IPS DF 4.7 (cell line): Measurements from ENCODE around the gene DDX42.
"Not testable (repeated sequence)": the region's sequence is repeated elsewhere in the genome, so short reads cannot be mapped to it uniquely, and the experiment has no call there.

Experiments used
- DNase-seq: peaks from one replicate; pipeline ENCODE4 v3.0.0-alpha.2; 2013; ENCODE audit warnings: low spot score; ENCODE audit errors: extremely low read depth

Gene DDX42

GRCh38 chr17:63837480-63837879, 63.5 kb downstream of the DDX42 start:
- no peak for DNase-seq

DNA sequence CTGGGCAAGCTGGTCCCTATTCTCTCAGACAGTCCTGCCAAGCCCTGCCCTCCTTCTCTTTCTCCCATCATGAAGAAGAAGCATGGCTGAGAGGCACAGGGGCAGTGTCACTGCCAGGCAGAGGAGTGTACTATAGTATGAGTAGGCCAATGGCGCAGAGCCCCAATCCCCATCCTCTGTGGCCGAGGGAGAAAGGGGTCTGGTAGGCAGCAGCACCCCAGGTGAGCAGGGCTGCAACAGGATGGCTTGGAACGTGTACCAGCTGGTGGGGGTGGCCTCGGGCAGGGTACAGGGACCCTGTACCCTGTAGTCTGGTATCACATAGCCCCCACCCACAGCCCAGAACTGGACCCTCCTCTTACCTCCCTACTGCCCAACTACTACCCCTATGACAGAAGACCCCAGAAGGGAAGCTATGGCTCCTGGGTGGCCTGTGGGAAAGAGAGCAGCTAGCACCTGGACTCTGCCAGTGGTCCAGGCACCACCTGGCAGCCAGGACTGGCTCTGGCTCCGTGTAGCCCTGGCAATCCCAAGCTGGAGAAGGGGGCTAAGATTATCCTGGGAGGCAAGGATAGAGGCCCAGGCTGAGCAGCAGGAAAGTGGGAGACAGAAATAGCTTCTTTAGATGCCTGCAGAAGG, 64.1 kb downstream of the DDX42 start:
- DNase-seq: no peak

- no peak for DNase-seq
Measured at GRCh38 chr17:63838631-63839171, 64.7 kb downstream of the DDX42 start.

GRCh38 chr17:63840591-63841349, 66.8 kb downstream of the DDX42 start:
- DNase-seq: no peak

DNA sequence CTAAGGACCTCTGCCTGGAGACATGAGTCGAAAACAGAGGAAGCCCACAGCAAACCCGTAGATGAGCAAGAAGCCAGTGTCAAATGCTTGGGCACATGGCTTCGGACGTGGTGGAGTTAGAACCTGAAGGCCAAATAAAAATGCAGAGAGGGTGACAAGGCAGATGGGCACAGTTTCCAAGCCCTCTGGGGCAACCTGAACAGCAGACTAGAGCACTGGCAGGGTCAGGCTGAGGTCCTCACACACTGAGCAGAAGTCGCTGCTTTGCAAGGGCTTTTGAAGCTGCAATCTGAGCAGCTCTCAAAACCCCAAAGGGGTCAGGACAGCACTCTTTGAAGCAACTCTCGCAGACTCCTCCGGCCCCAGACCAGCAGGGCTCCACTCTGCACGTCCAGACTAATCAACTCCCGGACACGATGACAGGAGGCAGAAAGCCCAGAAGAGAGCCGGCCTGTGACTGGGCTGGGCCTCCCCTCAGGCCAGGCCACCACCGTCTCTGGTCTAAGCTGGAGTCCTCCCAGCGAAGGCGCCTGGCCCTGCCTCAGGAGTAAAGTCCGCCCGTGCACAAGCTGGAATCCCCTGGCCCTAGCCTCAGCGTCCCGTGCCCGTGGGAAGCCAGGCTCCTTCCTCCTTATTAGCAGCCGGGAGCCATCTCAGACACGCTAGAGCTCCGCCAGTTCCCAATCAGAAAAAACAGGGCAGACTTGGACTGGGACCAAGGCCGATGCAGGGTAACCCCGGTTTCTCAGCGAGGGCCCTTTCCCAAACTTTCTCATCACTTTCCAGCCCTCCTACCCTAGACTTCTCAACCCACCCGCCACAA, 67.6 kb downstream of the DDX42 start:
- no peak for DNase-seq

DNA sequence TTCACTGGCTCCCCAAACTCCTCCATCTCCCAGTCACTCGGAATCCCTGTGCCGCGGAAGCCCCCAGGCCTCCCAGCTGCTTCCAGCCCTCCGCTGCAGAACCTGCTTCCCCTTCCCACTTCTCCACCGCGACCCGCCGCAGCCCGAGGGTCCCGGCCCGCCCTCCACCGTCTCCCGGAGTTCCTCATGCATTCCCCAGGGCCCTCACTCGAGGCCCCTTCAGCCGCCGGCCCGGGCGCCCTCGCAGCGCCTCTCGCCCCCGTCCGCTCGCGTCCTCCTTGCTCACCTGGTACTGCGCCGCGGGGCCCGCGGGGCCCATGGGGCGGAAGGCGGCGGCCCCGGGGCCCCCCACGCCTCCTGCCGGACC, 68.2 kb downstream of the DDX42 start:
- DNase-seq: no peak

GRCh38 chr17:63842540-63843386, 68.8 kb downstream of the DDX42 start, which contains the start of gene SMARCD2:
Gene SMARCD2 (minus strand): TSS chr17:63842685. CDS start chr17:63842674, 11 bp downstream.
- peak; percentile 82 for DNase-seq

DNA sequence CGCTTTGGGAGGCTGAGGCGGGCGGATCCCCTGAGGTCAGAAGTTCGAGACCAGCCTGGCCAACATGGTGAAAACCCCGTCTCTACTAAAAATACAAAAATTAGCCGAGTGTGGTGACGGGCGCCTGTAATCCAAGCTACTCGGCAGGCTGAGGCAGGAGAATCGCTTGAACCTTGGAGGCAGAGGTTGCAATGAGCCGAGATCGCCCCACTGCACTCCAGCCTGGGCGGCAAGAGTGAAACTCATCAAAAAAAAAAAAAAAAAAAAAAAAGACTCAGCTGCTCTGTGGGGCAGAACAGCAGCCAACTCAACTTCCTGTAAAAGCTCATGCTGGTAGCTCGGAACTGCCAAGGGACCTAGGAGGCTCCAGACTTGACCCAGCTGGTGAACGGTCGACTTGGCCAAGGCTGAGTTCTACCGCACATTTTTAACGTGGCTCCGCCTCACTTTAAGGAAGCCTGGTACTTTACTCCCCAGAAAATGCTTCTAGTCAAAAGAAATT, 69.5 kb downstream of the DDX42 start:
- DNase-seq: not testable (repeated sequence)

DNA sequence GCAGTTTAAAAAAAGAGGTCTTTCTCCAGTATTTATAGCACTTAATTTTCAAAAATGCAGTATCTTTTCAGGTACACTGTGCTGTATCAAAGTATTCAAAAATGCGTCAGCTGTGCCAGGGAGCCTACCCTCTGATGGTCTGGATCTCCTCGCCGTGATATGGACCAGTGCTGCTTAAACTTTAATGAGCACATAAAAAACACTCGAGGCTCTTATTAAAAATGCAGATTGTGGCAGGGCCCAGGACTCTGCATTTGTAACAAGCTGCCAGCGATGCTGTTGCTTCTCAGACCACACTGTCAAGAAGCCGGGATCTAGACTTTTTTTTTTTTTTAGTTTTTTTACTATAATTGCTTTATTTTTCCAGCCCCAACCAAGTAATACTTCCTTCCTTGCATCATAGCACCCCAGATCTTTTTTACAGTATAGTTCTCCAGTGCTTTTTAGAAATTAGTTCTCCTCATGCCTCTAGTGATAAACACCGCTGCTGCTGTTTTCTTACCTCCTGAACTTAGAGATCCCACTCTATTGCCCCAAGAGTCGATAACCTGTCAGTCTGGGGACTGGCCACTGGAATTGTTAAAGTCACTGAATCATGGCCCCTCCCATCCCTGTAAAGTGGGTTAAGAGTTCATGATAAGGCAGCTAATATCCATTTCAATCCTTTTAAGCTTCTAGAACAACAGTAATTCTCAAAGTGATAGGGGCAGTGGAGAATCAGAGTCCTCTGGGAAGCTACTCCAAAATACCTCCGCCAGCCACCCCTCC, 70.1 kb downstream of the DDX42 start:
- no peak for DNase-seq

DNA sequence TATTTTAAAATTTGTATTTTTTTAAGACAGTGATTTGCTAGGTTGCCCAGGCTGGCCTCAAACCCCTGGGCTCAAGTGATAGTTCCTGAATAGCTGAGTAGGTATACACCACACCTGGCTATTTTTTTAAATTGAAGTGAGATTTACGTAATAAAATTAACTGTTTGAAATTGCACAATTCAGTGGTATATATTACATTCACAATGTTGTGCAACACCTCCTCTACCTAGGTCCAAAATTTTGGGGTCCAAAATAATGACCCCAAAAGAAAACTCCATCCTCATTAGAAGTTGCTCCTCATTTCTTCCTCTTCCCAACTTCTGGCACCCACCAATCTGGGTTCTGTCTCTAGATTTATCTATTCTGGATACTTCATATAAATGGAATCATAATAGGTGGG, 71.5 kb downstream of the DDX42 start:
- no peak for DNase-seq

GRCh38 chr17:63847525-63848249, 73.7 kb downstream of the DDX42 start:
- no peak for DNase-seq

DNA sequence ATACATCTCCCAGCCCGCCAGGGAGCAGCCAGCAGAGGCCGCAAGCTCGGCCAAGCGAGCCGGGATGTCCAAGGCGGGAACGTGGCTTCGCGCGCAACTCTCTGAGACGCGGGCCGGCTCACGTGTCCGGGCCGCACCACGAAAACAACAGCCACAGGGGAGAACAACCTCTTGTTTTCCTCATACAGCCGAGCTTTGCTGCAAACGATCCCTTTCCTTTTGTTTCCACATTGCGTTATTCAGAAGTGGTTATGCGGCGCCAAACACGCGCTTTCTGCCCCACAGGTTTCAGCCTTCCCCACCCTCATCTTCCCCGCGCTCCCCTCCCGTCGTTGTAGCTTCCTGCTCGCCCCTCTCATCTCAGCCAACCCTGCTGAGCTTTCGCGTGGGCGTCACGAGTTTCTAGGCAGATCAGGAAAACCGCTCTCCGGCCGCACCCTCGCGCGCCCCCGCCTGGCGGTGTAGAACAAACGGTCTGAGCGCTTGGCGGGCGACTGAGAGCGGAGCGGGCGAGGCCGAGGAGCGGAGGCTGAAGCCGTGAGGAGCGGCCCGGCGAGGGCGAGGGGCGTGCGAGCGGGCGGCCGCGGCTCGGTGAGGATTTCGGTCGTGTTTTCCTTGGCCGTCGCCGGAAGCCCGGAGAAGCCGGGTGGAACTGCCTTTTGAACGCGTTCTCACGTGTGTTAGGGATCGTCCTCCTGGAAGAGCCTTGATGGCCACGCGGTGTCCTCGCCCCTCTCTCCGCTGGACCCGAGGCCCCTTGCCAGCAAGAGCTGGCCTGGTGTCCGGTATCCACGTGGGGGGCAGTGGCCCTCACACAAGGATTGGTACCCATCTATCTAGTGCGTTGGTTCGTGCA, 75.1 kb downstream of the DDX42 start:
- peak; percentile 78 for DNase-seq

- DNase-seq: no peak
Measured at GRCh38 chr17:63850401-63850800, 76.4 kb downstream of the DDX42 start.

DNA sequence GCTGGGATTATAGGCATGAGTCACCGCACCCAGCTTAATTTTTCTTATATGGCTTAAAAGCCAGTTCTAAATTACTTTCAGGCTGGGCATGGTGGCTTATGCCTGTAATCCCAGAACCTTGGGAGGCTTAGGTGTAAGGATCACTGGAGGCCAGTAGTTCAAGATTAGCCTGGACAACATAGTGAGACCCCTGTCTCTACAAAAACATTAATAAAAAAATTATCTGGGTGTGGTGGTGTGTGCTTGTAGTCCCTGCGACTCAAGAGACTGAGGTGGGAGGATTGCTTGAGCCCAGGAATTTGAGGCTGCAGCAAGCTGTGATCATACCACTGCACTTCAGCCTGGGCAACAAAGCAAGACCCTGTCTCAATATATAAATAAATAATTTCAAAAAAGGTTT, 79.3 kb downstream of the DDX42 start:
- no peak for DNase-seq

DNA sequence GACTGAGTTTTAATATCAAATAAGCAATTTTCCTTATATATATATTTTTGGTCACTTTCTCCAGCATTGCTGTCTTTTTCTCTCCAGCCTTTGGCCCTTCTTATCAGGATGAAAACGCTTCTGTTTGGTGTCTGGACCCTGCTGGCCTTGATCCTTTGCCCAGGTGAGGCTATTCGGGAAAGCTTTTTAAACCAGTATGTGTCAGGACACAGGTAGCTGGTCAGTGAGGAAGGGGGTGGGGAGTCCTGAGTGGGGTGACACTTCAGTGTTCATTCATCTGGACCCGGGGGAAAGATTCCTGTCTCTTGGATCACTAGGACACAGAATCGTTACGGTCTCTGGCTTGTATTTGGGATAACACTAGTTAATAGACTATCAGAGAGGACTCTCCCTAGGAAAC, 80.7 kb downstream of the DDX42 start:
- DNase-seq: no peak

GRCh38 chr17:63855185-63855584, 81.2 kb downstream of the DDX42 start:
- DNase-seq: no peak

DNA sequence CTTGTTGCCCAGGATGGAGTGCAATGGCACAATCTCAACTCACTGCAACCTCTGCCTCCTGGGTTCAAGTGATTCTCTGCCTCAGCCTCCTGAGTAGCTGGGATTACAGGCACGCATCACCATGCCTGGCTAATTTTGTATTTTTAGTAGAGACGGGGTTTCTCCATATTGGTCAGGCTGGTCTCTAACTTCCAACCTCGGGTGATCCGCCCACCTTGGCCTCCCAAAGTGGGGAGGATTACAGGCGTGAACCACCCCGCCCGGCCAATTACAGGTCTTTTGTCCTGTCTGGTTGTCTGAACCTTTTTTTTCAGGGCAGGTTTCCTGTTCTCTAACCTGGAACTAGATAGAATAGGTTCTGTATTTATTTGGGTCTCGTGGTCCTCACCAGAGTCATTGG, 82.5 kb downstream of the DDX42 start:
- not testable (repeated sequence) for DNase-seq

DNA sequence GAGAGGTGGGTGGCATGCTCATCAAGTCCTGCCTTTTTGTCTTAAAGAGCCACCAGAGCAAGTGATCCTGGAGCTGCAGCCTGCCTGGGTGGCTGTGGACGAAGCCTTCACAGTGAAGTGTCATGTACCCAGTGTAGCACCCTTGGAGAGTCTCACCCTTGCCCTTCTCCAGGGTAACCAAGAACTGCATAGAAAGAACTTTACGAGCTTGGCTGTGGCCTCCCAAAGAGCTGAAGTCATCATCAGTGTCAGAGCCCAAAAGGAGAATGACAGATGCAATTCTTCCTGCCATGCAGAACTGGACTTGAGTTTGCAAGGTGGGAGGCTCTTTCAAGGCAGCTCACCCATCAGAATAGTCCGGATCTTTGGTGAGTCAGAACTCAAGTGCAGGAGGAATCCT, 85.3 kb downstream of the DDX42 start:
- DNase-seq: no peak
